ENCODE results near the gene DMRTB1.
"Not testable (repeated sequence)": the region's sequence is repeated elsewhere in the genome, so short reads cannot be mapped to it uniquely, and the experiment has no call there.

DMRTB1 gene

GRCh38 chr1:53459321-53460175 lies at the start of gene DMRTB1:
TSS of gene DMRTB1 (plus strand) at chr1:53459399. CDS start at chr1:53459454, 55 bp downstream.
- DNase-seq = no peak

GRCh38 chr1:53409695-53410094 lies 49.5 kb upstream of the DMRTB1 start:
- no peak for DNase-seq

- DNase-seq = no peak
These were observed 49.1 kb upstream of the DMRTB1 start for GRCh38 chr1:53410100-53410541.

- DNase-seq = no peak
These were observed 48.5 kb upstream of the DMRTB1 start for GRCh38 chr1:53410701-53411100.

GRCh38 chr1:53411541-53412152 lies 47.6 kb upstream of the DMRTB1 start:
- peak; percentile 26 for DNase-seq

GRCh38 chr1:53412285-53413174 lies 46.7 kb upstream of the DMRTB1 start:
- DNase-seq = no peak

- peak; percentile 71 for DNase-seq
These were observed 45.8 kb upstream of the DMRTB1 start for GRCh38 chr1:53413175-53414001.

GRCh38 chr1:53414632-53415031 lies 44.6 kb upstream of the DMRTB1 start:
- no peak for DNase-seq

- no peak for DNase-seq
These were observed 43.8 kb upstream of the DMRTB1 start for GRCh38 chr1:53415432-53415831.

- no peak for DNase-seq
These were observed 42.9 kb upstream of the DMRTB1 start for GRCh38 chr1:53416269-53416813.

- no peak for DNase-seq
These were observed 42.1 kb upstream of the DMRTB1 start for GRCh38 chr1:53417074-53417511.

GRCh38 chr1:53419034-53419433 lies 40.2 kb upstream of the DMRTB1 start:
- DNase-seq = no peak

GRCh38 chr1:53420341-53420740 lies 38.9 kb upstream of the DMRTB1 start:
- no peak for DNase-seq

- no peak for DNase-seq
These were observed 38.0 kb upstream of the DMRTB1 start for GRCh38 chr1:53421208-53421607.

GRCh38 chr1:53430261-53430660 lies 28.9 kb upstream of the DMRTB1 start:
- DNase-seq = no peak

- DNase-seq = no peak
These were observed 28.4 kb upstream of the DMRTB1 start for GRCh38 chr1:53430779-53431178.

- DNase-seq = no peak
These were observed 28.0 kb upstream of the DMRTB1 start for GRCh38 chr1:53431244-53431643.

GRCh38 chr1:53431805-53432565 lies 27.2 kb upstream of the DMRTB1 start:
- DNase-seq = no peak

- no peak for DNase-seq
These were observed 26.6 kb upstream of the DMRTB1 start for GRCh38 chr1:53432611-53433010.

- DNase-seq = not testable (repeated sequence)
These were observed 24.7 kb upstream of the DMRTB1 start for GRCh38 chr1:53434405-53435007.

GRCh38 chr1:53435151-53435550 lies 24.0 kb upstream of the DMRTB1 start:
- no peak for DNase-seq

All from stimulated activated CD4-positive, alpha-beta T cell treated with anti-CD3 and anti-CD28 coated beads, Interleukin-1b, Interleukin-23, amount 100 ng/mL, for 48 hours (primary cell).